ENCODE results near the gene CNTFR. TPM values are rescaled to one million over a fixed set of nuclear protein-coding genes. Genes with fewer than 3 reads are reported as not detected.

The CNTFR gene
- polyA plus RNA-seq, 1 donor (not counting 4 experiments of a cell fraction or from before 2014, with no cell fraction given) = 0.42 TPM

GRCh38 chr9:34570809-34571480 lies 18.6 kb downstream of the CNTFR start:
- Histone ChIP-seq H2AFZ (ENCODE audit: control insufficient read depth, low read length) (no peak overlapping the region), H3K36me3 (ENCODE audit: control insufficient read depth in 2 of 2, extremely low read depth in 1 of 2, insufficient read depth in 2 of 2, low read length in 2 of 2) (no peaks in the 10 kb centered on the region), H3K27me3 (ENCODE audit: control insufficient read depth, extremely low read depth, insufficient read depth, low read length) (peaks cover 63% of the 10 kb centered on the region), H3K4me3 (ENCODE audit: control insufficient read depth in 2 of 3, extremely low read depth in 1 of 3, insufficient read depth in 2 of 3, low read depth in 1 of 3, low read length in 3 of 3) (no peak overlapping the region), H3K4me2 (ENCODE audit: control insufficient read depth, extremely low read depth, insufficient read depth, low read depth, low read length) (no peak overlapping the region), H3K9me1 (ENCODE audit: control insufficient read depth, extremely low read depth, insufficient read depth, low read length) (no peaks in the 10 kb centered on the region), H3K79me2 (ENCODE audit: control insufficient read depth, insufficient read depth, low read length) (no peaks in the 10 kb centered on the region), H3K9ac (ENCODE audit: control insufficient read depth, extremely low read depth, insufficient read depth, low read length) (no peak overlapping the region), H3K27ac (ENCODE audit: control insufficient read depth, insufficient read depth, low read length) (no peak overlapping the region), H3K9me3 (ENCODE audit: control insufficient read depth, low read depth, low read length) (no peaks in the 10 kb centered on the region), H3K4me1 (ENCODE audit: control insufficient read depth, extremely low read depth, insufficient read depth, low read length) (no peaks in the 10 kb centered on the region), H4K20me1 (ENCODE audit: control insufficient read depth, extremely low read depth, insufficient read depth, low read length) (no peaks in the 10 kb centered on the region)
- no peak for FAIRE-seq
- dilution Hi-C loops (cut with MboI; ENCODE audit: extremely low pct_ligation_motif_present, low sequenced_read_pairs) = no loop called here
- TF ChIP-seq EZH2 (IDR thresholded peaks at IDR 0.05; ENCODE audit: low read length) = no peak
- no peak for TF ChIP-seq CTCF (optimal IDR thresholded peaks at IDR 0.05 in 1 of 3, IDR thresholded peaks at IDR 0.05 in 1 of 3, conservative IDR thresholded peaks at IDR 0.05 in 1 of 3; ENCODE audit: extremely low read depth in 1 of 3, insufficient read depth in 2 of 3, low read length in 3 of 3)
- no peak for DNase-seq (ENCODE audit: low read depth, low spot score)

DNA sequence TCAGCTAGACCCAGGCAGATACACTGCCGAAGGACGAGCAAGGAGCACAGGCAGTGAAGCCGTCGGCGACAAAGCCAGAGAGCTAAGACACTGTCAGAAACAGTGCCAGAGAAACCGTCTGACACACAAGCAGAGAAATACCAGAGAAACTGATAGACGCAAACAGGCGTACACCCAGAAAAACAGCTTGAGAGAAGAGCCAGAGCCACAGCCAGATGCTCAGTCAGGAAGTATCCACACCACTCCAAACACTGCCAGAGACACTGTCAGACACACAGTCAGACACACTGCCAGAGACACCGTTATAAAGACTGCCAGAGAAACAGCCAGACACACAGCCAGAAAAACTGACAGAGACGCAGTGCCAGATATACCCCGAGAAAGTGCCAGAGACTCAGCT lies 19.1 kb downstream of the CNTFR start:
- H3K9ac ChIP-seq (ENCODE audit: control insufficient read depth, extremely low read depth, insufficient read depth, low read length) = no peak overlapping the region
- H4K20me1 ChIP-seq (ENCODE audit: control insufficient read depth, extremely low read depth, insufficient read depth, low read length) = no peaks in the 10 kb centered on the region
- FAIRE-seq = no peak
- H3K79me2 ChIP-seq (ENCODE audit: control insufficient read depth, insufficient read depth, low read length) = no peaks in the 10 kb centered on the region
- H3K36me3 ChIP-seq (ENCODE audit: control insufficient read depth in 2 of 2, extremely low read depth in 1 of 2, insufficient read depth in 2 of 2, low read length in 2 of 2) = no peaks in the 10 kb centered on the region
- TF ChIP-seq EZH2 (IDR thresholded peaks at IDR 0.05; ENCODE audit: low read length) (no peak), CTCF (optimal IDR thresholded peaks at IDR 0.05 in 1 of 3, IDR thresholded peaks at IDR 0.05 in 1 of 3, conservative IDR thresholded peaks at IDR 0.05 in 1 of 3; ENCODE audit: extremely low read depth in 1 of 3, insufficient read depth in 2 of 3, low read length in 3 of 3) (no peak)
- no peaks in the 10 kb centered on the region for H3K9me1 ChIP-seq (ENCODE audit: control insufficient read depth, extremely low read depth, insufficient read depth, low read length)
- no peak overlapping the region for H3K4me3 ChIP-seq (ENCODE audit: control insufficient read depth in 2 of 3, extremely low read depth in 1 of 3, insufficient read depth in 2 of 3, low read depth in 1 of 3, low read length in 3 of 3)
- no peaks in the 10 kb centered on the region for H3K4me1 ChIP-seq (ENCODE audit: control insufficient read depth, extremely low read depth, insufficient read depth, low read length)
- peaks cover 63% of the 10 kb centered on the region for H3K27me3 ChIP-seq (ENCODE audit: control insufficient read depth, extremely low read depth, insufficient read depth, low read length)
- no peak for DNase-seq (ENCODE audit: low read depth, low spot score)
- dilution Hi-C loops (cut with MboI; ENCODE audit: extremely low pct_ligation_motif_present, low sequenced_read_pairs) = no loop called here
- H2AFZ ChIP-seq (ENCODE audit: control insufficient read depth, low read length) = no peak overlapping the region
- no peak overlapping the region for H3K4me2 ChIP-seq (ENCODE audit: control insufficient read depth, extremely low read depth, insufficient read depth, low read depth, low read length)
- H3K9me3 ChIP-seq (ENCODE audit: control insufficient read depth, low read depth, low read length) = no peaks in the 10 kb centered on the region
- H3K27ac ChIP-seq (ENCODE audit: control insufficient read depth, insufficient read depth, low read length) = no peak overlapping the region
